ENCODE measurements around the gene KCND3.

The KCND3 gene

DNA sequence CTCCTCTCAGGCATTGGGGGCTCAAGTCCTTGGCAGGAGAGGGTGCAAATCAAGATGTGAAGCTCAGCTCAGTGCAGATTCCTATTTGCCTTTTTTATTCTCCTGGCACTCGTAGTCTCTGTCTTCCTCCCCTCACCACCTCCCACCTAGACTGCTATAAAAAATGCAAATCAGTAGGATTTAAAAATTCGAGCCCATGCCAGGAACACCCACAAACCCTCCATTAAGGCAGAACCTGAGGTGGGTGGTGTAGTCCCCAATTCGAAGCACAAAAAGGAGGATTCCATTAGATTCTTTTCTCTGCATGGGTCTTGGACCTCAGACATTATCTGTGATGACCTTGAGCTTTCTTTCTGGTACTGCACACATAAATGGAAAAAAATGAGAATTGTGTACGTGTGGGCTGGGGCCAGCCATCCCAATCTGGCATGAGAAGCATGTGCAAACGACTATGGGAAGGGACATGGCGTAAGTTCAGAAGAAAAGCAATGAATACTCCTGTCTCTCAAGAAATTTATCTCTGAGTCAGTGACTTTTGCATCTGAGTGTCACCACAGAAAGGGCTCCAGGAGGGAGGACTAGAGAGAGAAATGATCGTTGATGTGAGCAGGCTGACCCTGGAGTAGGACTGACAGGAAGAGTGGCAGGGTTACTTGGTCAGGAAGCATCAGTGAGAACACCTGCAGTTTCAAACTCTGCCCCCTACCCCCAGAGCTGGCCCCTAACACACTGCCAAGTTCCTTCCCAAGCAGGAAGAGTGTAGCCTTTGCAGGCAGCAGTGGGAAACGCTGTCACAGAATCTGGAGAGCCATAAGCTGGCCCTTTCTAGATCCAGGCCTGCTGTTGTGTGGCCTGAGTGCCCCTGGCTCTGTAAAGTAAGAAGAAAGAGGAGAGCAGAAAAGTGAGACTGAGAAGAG, 252.0 kb downstream of the KCND3 start:
- no peak for TF ChIP-seq ARNTL (CRISPR knock-in tag; IDR thresholded peaks at IDR 0.05; ENCODE audit: borderline replicate concordance, low read depth)
- TF ChIP-seq ZFP3 (CRISPR knock-in tag; IDR thresholded peaks at IDR 0.05), result no peak
- TF ChIP-seq ZC3H10 (CRISPR knock-in tag; IDR thresholded peaks at IDR 0.05), result no peak
- TF ChIP-seq TCF4 (CRISPR knock-in tag; IDR thresholded peaks at IDR 0.05; ENCODE audit: borderline replicate concordance), result no peak
- TF ChIP-seq TOX (CRISPR knock-in tag; IDR thresholded peaks at IDR 0.05; ENCODE audit: borderline replicate concordance), result no peak
- TF ChIP-seq ZFP30 (CRISPR knock-in tag; IDR thresholded peaks at IDR 0.05), result no peak
- TF ChIP-seq PPARA (CRISPR knock-in tag; IDR thresholded peaks at IDR 0.05; ENCODE audit: borderline replicate concordance), result no peak
- no peak for TF ChIP-seq GLIS3 (CRISPR knock-in tag; IDR thresholded peaks at IDR 0.05)
- no peak for TF ChIP-seq CSDC2 (CRISPR knock-in tag; IDR thresholded peaks at IDR 0.05)
- ATAC-seq, result no peak

DNA sequence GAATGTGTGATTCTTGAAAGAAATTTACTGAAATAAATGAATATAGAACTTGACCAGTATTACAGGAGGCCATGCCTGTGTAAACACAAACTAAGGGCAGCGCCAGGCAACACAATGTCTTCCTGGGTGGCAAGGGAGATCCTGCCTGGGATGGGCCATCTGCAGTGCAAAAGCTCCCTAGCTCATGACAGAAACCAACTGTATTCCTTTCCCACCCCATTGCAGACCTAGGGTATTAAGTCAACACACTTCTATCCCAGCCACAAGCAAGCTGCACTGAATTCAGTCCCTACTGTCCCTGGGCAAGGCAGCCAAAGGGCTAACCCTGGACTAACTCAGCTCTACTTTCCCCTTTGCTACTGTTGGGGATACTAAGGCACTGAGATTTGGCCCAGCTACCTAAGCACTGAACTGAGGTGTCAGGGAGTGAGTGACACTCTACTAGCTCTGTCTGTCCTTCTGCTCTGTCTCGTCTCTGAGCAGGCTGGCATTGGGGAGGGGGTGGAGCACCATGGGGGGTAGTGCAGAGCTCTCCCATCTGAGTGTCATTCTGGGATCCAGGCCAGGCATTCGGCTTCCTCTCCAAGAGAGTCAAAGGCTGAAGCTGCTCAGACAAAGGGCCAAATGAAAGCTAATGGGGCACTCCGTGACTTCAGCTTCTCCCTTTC, 252.8 kb downstream of the KCND3 start:
- no peak for TF ChIP-seq ISL1 (CRISPR knock-in tag; IDR thresholded peaks at IDR 0.05)
- TF ChIP-seq ZFP3 (CRISPR knock-in tag; IDR thresholded peaks at IDR 0.05), result no peak
- TF ChIP-seq, protein P1, sequence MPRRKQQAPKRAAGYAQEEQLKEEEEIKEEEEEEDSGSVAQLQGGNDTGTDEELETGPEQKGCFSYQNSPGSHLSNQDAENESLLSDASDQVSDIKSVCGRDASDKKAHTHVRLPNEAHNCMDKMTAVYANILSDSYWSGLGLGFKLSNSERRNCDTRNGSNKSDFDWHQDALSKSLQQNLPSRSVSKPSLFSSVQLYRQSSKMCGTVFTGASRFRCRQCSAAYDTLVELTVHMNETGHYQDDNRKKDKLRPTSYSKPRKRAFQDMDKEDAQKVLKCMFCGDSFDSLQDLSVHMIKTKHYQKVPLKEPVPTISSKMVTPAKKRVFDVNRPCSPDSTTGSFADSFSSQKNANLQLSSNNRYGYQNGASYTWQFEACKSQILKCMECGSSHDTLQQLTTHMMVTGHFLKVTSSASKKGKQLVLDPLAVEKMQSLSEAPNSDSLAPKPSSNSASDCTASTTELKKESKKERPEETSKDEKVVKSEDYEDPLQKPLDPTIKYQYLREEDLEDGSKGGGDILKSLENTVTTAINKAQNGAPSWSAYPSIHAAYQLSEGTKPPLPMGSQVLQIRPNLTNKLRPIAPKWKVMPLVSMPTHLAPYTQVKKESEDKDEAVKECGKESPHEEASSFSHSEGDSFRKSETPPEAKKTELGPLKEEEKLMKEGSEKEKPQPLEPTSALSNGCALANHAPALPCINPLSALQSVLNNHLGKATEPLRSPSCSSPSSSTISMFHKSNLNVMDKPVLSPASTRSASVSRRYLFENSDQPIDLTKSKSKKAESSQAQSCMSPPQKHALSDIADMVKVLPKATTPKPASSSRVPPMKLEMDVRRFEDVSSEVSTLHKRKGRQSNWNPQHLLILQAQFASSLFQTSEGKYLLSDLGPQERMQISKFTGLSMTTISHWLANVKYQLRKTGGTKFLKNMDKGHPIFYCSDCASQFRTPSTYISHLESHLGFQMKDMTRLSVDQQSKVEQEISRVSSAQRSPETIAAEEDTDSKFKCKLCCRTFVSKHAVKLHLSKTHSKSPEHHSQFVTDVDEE (CRISPR knock-in tag; IDR thresholded peaks at IDR 0.05), result no peak
- no peak for TF ChIP-seq RARB (CRISPR knock-in tag; IDR thresholded peaks at IDR 0.05)
- no peak for TF ChIP-seq OSR1 (CRISPR knock-in tag; IDR thresholded peaks at IDR 0.05)
- TF ChIP-seq, protein P2, sequence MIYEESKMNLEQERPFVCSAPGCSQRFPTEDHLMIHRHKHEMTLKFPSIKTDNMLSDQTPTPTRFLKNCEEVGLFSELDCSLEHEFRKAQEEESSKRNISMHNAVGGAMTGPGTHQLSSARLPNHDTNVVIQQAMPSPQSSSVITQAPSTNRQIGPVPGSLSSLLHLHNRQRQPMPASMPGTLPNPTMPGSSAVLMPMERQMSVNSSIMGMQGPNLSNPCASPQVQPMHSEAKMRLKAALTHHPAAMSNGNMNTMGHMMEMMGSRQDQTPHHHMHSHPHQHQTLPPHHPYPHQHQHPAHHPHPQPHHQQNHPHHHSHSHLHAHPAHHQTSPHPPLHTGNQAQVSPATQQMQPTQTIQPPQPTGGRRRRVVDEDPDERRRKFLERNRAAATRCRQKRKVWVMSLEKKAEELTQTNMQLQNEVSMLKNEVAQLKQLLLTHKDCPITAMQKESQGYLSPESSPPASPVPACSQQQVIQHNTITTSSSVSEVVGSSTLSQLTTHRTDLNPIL (CRISPR knock-in tag; IDR thresholded peaks at IDR 0.05; ENCODE audit: low read depth), result no peak
- TF ChIP-seq ZNF70 (CRISPR knock-in tag; IDR thresholded peaks at IDR 0.05), result no peak
- no peak for TF ChIP-seq ESRRG (CRISPR knock-in tag; IDR thresholded peaks at IDR 0.05)
- no peak for TF ChIP-seq TCF4 (CRISPR knock-in tag; IDR thresholded peaks at IDR 0.05; ENCODE audit: borderline replicate concordance)
- no peak for TF ChIP-seq BACH2 (CRISPR knock-in tag; IDR thresholded peaks at IDR 0.05; ENCODE audit: borderline replicate concordance)
- no peak for TF ChIP-seq ZFP30 (CRISPR knock-in tag; IDR thresholded peaks at IDR 0.05)
- no peak for TF ChIP-seq ZNF565 (CRISPR knock-in tag; conservative IDR thresholded peaks at IDR 0.05; ENCODE audit: low read depth)
- TF ChIP-seq TOX (CRISPR knock-in tag; IDR thresholded peaks at IDR 0.05; ENCODE audit: borderline replicate concordance), result no peak
- TF ChIP-seq, protein P3, sequence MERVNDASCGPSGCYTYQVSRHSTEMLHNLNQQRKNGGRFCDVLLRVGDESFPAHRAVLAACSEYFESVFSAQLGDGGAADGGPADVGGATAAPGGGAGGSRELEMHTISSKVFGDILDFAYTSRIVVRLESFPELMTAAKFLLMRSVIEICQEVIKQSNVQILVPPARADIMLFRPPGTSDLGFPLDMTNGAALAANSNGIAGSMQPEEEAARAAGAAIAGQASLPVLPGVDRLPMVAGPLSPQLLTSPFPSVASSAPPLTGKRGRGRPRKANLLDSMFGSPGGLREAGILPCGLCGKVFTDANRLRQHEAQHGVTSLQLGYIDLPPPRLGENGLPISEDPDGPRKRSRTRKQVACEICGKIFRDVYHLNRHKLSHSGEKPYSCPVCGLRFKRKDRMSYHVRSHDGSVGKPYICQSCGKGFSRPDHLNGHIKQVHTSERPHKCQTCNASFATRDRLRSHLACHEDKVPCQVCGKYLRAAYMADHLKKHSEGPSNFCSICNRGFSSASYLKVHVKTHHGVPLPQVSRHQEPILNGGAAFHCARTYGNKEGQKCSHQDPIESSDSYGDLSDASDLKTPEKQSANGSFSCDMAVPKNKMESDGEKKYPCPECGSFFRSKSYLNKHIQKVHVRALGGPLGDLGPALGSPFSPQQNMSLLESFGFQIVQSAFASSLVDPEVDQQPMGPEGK (CRISPR knock-in tag; IDR thresholded peaks at IDR 0.05; ENCODE audit: borderline replicate concordance), result no peak
- TF ChIP-seq, protein P4, sequence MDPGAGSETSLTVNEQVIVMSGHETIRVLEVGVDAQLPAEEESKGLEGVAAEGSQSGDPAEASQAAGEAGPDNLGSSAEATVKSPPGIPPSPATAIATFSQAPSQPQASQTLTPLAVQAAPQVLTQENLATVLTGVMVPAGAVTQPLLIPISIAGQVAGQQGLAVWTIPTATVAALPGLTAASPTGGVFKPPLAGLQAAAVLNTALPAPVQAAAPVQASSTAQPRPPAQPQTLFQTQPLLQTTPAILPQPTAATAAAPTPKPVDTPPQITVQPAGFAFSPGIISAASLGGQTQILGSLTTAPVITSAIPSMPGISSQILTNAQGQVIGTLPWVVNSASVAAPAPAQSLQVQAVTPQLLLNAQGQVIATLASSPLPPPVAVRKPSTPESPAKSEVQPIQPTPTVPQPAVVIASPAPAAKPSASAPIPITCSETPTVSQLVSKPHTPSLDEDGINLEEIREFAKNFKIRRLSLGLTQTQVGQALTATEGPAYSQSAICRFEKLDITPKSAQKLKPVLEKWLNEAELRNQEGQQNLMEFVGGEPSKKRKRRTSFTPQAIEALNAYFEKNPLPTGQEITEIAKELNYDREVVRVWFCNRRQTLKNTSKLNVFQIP (CRISPR knock-in tag; IDR thresholded peaks at IDR 0.05; ENCODE audit: borderline replicate concordance, low read depth), result no peak
- ATAC-seq, result no peak

DNA sequence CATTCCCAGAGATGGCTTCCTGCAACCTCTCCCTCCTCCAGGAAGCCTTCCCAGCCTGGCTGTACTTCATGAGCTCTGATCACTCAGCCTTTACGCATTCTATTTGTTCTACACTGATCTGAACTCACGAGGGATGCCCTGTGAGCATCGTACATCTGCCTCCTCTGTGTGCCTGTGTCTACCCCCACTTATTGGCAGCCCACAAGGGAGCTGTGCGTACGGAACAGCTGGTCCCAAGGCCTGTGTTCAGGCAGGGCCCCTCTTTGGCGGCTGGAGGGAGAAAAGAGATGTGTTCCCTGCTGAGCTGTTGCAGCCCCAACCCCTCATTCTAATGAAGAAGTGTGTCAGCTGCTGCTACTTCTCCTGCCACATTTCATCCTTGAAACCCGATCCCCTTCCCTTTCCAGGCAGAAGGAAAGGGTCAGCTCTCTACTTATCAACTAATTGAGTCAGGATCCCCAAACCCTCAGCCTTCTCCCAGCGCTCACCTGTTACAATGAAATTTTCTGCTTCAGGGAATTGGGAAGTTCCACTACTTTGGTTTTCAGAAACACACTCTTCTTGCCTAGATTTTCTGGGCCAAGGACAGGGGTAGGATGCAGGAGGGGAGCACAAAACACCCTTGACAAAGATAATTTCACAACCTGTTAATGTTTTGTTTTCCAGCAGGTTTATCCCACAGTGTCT, 253.5 kb downstream of the KCND3 start:
- ATAC-seq, result no peak
- TF ChIP-seq ZFP30 (CRISPR knock-in tag; IDR thresholded peaks at IDR 0.05) (no peak), TCF4 (CRISPR knock-in tag; IDR thresholded peaks at IDR 0.05; ENCODE audit: borderline replicate concordance) (no peak), ESRRG (CRISPR knock-in tag; IDR thresholded peaks at IDR 0.05) (no peak), ZNF8 (CRISPR knock-in tag; IDR thresholded peaks at IDR 0.05) (no peak), GLIS3 (CRISPR knock-in tag; IDR thresholded peaks at IDR 0.05) (no peak), ARNTL (CRISPR knock-in tag; IDR thresholded peaks at IDR 0.05; ENCODE audit: borderline replicate concordance, low read depth) (no peak), ZC3H10 (CRISPR knock-in tag; IDR thresholded peaks at IDR 0.05) (no peak), TOX (CRISPR knock-in tag; IDR thresholded peaks at IDR 0.05; ENCODE audit: borderline replicate concordance) (no peak), ZNF565 (CRISPR knock-in tag; conservative IDR thresholded peaks at IDR 0.05; ENCODE audit: low read depth) (no peak)
- TF ChIP-seq, protein P3 (CRISPR knock-in tag; IDR thresholded peaks at IDR 0.05; ENCODE audit: borderline replicate concordance), result no peak
- TF ChIP-seq, protein P4 (CRISPR knock-in tag; IDR thresholded peaks at IDR 0.05; ENCODE audit: borderline replicate concordance, low read depth), result no peak

All from SK-N-SH treated with all-trans-retinoic acid at 6 μM for 48 hours (cell line).